K562 (cell line): ENCODE data around the gene TUBD1.

Source experiments
- BDP1 ChIP-seq: IDR thresholded peaks from 3 replicates; pipeline ENCODE4 v1.6.1; 2011; ENCODE audit not compliant: insufficient read length, insufficient read depth
- CREM ChIP-seq: IDR thresholded peaks from 2 replicates; pipeline ENCODE4 v1.6.1; 2014; ENCODE audit warnings: antibody characterized with exemption, low read depth
- CTCF ChIP-seq, 3 experiments: IDR thresholded peaks in 2 of 3; conservative IDR thresholded peaks in 1 of 3; 2 replicates each; pipeline ENCODE4 v1.5.1; 2011 to 2012; ENCODE audit warnings: low read length in 3 of 3, mild to moderate bottlenecking in 3 of 3, control low read depth in 2 of 3, improper control_type of control experiment in 1 of 3, inconsistent platforms in 1 of 3, low read depth in 1 of 3, mixed read lengths in 1 of 3, moderate library complexity in 1 of 3; ENCODE audit not compliant: insufficient read depth in 2 of 3
- EP300 ChIP-seq: IDR thresholded peaks from 2 replicates; pipeline ENCODE4 v1.6.1; 2012; ENCODE audit warnings: low read length, improper control_type of control experiment
- GTF2E2 ChIP-seq: fragments of 200-800 bp; sonication (Bioruptor generic); IDR thresholded peaks from 2 replicates; pipeline ENCODE4 v1.6.1; 2016; ENCODE audit warnings: missing genetic modification characterization, missing compliant biosample characterization
- MEIS2 ChIP-seq: fragments of 450-650 bp; IDR thresholded peaks from 2 replicates; pipeline ENCODE4 v1.6.1; 2014; ENCODE audit warnings: mild to moderate bottlenecking; ENCODE audit not compliant: partially characterized antibody
- MTA2 ChIP-seq: fragments of 450-650 bp; IDR thresholded peaks from 2 replicates; pipeline ENCODE4 v1.6.1; 2016; ENCODE audit warnings: low read depth
- POLR2AphosphoS5 ChIP-seq: IDR thresholded peaks from 2 replicates; pipeline ENCODE4 v1.6.1; 2011; ENCODE audit warnings: mild to moderate bottlenecking, low read depth, low read length, moderate library complexity; ENCODE audit not compliant: control insufficient read depth, insufficient read depth
- REST ChIP-seq, 2 experiments: fragments of 450-650 bp; formaldehyde crosslinking in 1 of 2; IDR thresholded peaks; 2 replicates each; pipeline versions ENCODE4 v1.4.0 to v1.6.1; 2014 to 2020; ENCODE audit warnings: mild to moderate bottlenecking in 2 of 2, borderline replicate concordance in 1 of 2, low read depth in 1 of 2
- RFX1 ChIP-seq: fragments of 450-650 bp; IDR thresholded peaks from 2 replicates; pipeline ENCODE4 v1.6.1; 2016; ENCODE audit warnings: mild to moderate bottlenecking, moderate library complexity
- TOE1 ChIP-seq, 2 experiments: fragments of 450-650 bp in 1 of 2; sonication (generic) in 1 of 2; formaldehyde crosslinking in 1 of 2; IDR thresholded peaks; 2 replicates each; pipeline versions ENCODE4 v1.7.1 to v1.8.0; 2016 to 2022; ENCODE audit warnings: borderline replicate concordance in 2 of 2, mild to moderate bottlenecking in 2 of 2, antibody characterized with exemption in 1 of 2, inconsistent platforms in 1 of 2, low read depth in 1 of 2, missing genetic modification reagents in 1 of 2, moderate library complexity in 1 of 2
- ZBTB43 ChIP-seq: sonication (generic); formaldehyde crosslinking; IDR thresholded peaks from 2 replicates; pipeline ENCODE4 v1.8.0; 2023; ENCODE audit warnings: mild to moderate bottlenecking, missing genetic modification reagents
- ZBTB49 ChIP-seq: sonication (generic); formaldehyde crosslinking; IDR thresholded peaks from 2 replicates; pipeline ENCODE4 v1.8.0; 2022; ENCODE audit warnings: missing genetic modification reagents, mild to moderate bottlenecking, borderline replicate concordance
- ZNF408 ChIP-seq: fragments of 250-450 bp; sonication (Bioruptor Pico); IDR thresholded peaks from 2 replicates; pipeline ENCODE4 v1.4.0; 2020; ENCODE audit warnings: low read depth, mild to moderate bottlenecking, moderate library complexity

GRCh38 chr17:59829217-59830006, 63.3 kb downstream of the TUBD1 start:
- TF ChIP-seq MEIS2 (peak; percentile 98), TOE1 (IDR thresholded peaks at IDR 0.05; ENCODE audit: borderline replicate concordance) (no peak), TOE1 (CRISPR knock-in tag; IDR thresholded peaks at IDR 0.05; ENCODE audit: borderline replicate concordance, low read depth) (no peak), GTF2E2 (tag) (peak; percentile 15), ZBTB49 (CRISPR knock-in tag) (no peak), POLR2AphosphoS5 (no peak), CTCF (IDR thresholded peaks at IDR 0.05 in 2 of 3, conservative IDR thresholded peaks at IDR 0.05 in 1 of 3; ENCODE audit: insufficient read depth in 2 of 3, low read depth in 1 of 3, low read length in 3 of 3) (no peak), EP300 (peak; percentile 95), BDP1 (no peak), ZBTB43 (CRISPR knock-in tag) (no peak), REST (IDR thresholded peaks at IDR 0.05; ENCODE audit: borderline replicate concordance) (no peak), REST (CRISPR knock-in tag; IDR thresholded peaks at IDR 0.05; ENCODE audit: low read depth) (no peak), RFX1 (peak; percentile 78), ZNF408 (CRISPR knock-in tag) (no peak), MTA2 (no peak), CREM (peak; percentile 39; the same call in 1 of the 2 replicates)
